Glomerular endothelial cell (primary cell): Measurements from ENCODE around the gene HP. TPM values are rescaled to one million over a fixed set of nuclear protein-coding genes. Genes with fewer than 3 reads are reported as not detected.
"Not testable (repeated sequence)": the region's sequence is repeated elsewhere in the genome, so short reads cannot be mapped to it uniquely, and the experiment has no call there.

ENCODE experiments used
- DNase-seq: peaks from one replicate; pipeline ENCODE4 v3.0.0-alpha.2; 2011; ENCODE audit warnings: low read depth, low spot score; ENCODE audit errors: extremely low read depth
- total RNA-seq: library from RNA; depleted of rRNA; stranded (reverse); fragments of >200 nt; gene quantifications from 2 replicates; pipeline ENCODE4 v1.2.3, GENCODE V29; 2015

Gene HP
- total RNA-seq, 1 donor from 2014 or later = not detected

DNA sequence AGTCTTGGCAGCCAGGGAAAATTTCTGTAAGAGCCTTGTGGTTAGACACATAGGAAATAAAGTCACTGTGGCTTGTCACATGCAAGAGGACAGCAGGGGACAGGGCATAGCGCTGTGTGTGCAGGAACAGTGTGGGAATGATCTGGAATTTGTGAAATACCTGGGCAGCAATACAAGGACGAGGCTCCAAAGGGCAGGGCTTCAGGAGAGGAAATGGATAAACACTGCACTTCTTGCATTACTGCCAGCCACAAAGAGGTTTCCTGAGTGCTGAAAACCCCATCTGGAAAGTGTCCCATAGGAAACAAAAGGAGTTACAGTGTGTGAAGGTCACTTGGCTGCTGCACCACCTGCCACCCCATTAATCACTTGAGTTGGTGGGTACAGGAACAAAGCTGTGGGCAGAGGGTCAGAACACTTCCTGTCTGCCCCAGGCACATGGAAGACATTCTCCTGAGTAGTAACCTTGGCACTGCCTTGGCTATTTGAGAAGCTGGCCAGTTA, 12.1 kb upstream of the HP start:
- DNase-seq = no peak

- no peak for DNase-seq
Measured at GRCh38 chr16:72043058-72043457, 11.2 kb upstream of the HP start.

GRCh38 chr16:72043539-72043938, 10.8 kb upstream of the HP start:
- DNase-seq = no peak

- DNase-seq = no peak
Measured at GRCh38 chr16:72044296-72044695, 10.0 kb upstream of the HP start.

GRCh38 chr16:72044825-72045359, 9.4 kb upstream of the HP start:
- DNase-seq = no peak

GRCh38 chr16:72049110-72049509, 5.2 kb upstream of the HP start:
- DNase-seq = no peak

GRCh38 chr16:72050769-72051464, 3.4 kb upstream of the HP start:
- DNase-seq = no peak

GRCh38 chr16:72051818-72052217, 2.5 kb upstream of the HP start:
- DNase-seq = no peak

DNA sequence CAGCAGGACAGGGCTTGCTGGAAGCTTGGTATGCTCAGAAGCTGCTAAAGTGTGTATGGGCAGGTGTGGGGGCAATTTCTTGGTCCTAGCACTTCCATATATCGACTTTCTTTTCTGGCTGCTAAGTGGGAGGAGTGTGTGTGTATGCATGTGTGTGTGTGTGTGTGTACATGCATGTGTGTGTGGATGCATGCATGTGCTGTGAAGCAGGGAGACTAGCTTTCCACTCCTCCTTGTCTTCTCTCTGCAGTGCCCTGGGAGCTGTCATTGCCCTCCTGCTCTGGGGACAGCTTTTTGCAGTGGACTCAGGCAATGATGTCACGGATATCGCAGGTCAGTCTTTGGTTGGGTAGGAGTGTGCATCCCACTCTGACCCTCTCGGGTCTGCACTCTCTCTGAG, 1.6 kb downstream of the HP start:
- DNase-seq = no peak

DNA sequence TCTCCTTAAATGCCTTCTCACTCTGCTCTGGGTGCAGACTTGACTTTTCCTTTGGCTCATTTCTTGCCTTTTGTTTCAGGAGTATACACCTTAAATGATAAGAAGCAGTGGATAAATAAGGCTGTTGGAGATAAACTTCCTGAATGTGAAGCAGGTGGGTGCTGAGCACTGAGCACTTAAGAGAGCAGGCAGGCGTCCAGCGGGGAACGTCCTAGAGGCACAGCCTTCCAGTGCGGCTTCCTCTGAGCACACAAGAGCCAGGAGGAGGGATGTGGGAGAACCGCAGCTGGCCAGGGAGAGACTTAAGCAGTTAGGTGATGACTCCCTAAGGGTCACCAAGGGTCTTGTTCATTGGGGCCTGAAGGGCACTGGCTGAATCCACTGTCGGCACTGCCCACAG, 3.0 kb downstream of the HP start:
- DNase-seq = not testable (repeated sequence)

GRCh38 chr16:72059060-72059459, 4.8 kb downstream of the HP start:
- not testable (repeated sequence) for DNase-seq

GRCh38 chr16:72060405-72060804, 6.1 kb downstream of the HP start:
- no peak for DNase-seq

DNA sequence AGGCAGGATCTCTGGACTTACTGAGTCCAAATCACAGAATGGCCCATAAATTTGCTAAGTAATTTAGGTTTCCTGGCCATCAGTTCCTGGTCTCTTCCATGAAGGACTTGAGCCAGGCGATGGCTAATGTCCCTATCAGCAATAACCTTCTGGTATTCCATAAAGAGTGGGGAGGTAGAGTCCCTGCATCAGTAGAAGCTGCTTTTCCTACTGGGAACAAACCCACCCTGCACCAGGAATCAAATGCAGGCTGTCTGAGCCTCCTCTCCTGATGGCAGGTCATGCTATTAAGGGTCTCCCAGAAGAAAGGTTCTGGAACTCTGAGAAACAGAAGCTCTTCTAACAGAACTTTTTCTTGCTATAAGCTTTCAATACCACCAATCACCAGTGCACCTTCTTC, 7.3 kb downstream of the HP start:
- no peak for DNase-seq

DNA sequence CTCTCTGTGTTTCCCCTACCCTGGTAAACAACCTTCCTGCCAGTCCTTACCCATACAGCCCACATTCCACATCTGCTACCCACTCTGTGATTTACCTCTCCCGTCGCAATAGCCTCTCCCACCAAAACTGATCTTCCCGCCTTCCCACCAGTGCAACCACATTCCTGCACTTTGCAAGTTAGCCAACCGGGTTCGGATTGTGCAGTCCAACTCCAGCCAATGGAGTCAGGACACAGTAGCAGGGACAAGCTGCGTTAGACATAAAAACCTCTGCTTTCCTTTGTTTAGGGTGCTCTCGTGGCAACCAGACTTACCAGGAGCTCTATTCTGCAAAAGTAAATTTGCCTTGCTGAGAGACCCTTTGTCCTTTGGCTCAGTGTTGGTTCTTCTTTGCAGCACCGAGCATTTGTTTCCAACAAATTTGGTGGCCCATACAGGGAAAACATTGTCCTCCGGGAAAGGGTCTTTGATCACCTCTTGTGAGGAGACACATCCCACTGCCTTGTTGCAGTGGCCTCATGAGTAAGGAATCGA, 10.1 kb downstream of the HP start:
- no peak for DNase-seq

- DNase-seq = no peak
Measured at GRCh38 chr16:72066747-72067146, 12.4 kb downstream of the HP start.

DNA sequence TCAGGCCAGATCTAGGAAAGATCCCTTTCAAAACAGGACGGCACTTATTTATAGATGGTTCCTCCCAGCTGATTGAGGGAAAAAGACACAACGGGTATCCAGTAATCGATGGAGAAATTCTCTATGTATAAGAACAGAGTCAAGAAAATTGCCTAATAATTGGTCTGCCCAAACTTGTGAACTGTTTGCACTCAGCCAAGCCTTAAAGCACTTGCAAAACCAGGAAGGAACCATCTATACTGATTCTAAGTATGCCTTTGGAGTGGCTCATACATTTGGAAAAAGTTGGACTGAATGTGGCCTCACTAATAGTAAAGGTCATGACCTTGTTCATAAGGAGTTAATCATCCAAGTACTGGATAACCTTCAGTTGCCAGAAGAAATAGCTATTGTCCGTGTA, 14.6 kb downstream of the HP start:
- DNase-seq = no peak

DNA sequence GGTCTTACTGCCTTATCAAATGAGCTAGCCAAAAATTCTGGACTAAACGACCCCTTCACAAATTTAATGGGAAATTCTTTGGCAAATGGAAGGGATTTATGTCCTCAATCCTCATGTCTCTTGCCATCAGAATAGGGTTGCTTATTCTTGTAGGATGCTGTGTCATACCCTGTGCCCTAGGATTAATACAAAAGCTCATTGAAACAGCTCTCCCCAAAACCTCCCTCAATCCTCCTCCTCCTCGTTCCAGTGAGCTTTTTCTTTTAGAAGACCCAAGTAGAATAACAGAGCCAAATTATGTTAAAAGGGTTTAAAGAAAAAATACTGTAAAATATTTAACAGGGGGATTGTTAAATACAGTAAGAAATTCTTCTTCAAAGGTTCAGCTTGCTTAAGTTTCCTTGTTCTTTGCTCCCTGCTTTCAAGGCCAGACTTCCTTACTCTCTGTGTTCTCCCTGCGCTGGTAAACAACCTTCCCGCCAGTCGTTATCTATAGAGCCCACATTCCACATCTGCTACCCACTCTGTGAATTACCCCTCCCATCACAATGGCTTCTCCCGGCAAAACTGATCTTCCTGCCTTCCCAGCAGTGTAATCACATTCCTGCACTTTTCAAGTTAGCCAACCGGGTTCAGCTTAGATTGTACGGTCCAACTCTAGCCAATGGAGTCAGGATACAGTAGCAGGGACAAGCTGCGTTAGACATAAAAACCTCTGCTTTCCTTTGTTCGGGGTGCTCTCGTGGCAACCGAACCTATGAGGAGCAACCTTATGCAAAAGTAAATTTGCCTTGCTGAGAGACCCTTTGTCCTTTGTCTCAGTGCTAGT, 18.4 kb downstream of the HP start:
- no peak for DNase-seq

DNA sequence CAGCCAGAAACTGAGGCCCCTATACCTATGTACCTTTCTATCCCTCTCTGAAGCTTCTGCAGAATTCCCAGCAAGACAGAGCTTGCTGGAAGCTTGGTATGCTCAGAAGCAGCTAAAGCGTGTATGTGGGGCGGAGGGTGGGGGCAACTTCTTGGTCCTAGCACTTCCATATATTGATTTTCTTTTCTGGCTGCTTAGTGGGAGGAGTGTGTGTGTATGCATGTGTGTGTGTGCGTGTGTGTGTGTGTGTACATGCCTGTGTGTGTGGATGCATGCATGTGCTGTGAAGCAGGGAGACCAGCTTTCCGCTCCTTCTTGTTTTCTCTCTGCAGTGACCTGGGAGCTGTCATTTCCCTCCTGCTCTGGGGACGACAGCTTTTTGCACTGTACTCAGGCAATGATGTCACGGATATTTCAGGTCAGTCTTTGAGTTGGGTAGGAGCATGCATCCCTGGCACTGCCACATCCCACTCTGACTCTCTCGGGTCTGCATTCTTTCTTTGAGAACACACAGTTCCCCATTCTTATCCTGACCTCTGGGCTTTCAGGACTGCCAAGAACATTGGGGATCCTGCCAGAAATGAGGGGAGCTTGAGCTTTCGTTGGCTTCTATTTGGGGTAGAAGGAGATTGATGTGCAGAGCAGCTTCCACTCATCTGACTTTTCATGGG, 19.4 kb downstream of the HP start:
- DNase-seq = no peak

- DNase-seq = not testable (repeated sequence)
Measured at GRCh38 chr16:72075067-72075466, 20.8 kb downstream of the HP start.

- DNase-seq = not testable (repeated sequence)
Measured at GRCh38 chr16:72076991-72077706, 22.8 kb downstream of the HP start.
